ENCODE results near the gene GGNBP2. TPM values are rescaled to one million over a fixed set of nuclear protein-coding genes. Genes with fewer than 3 reads are reported as not detected.

GGNBP2 gene
- total RNA-seq, 1 experiment from 2014 or later, result 57.2 TPM

GRCh38 chr17:36546418-36547093 is 1.8 kb downstream of the GGNBP2 start:
- Histone ChIP-seq H3K4me1 (ENCODE audit: control insufficient read depth, insufficient read depth, low read length) (peaks cover 10% of the 10 kb centered on the region), H3K27me3 (ENCODE audit: control insufficient read depth, insufficient read depth, low read length) (no peaks in the 10 kb centered on the region), H3K36me3 (ENCODE audit: control insufficient read depth, insufficient read depth, low read length) (peaks cover 9% of the 10 kb centered on the region), H3K27ac (ENCODE audit: low read length) (peak overlapping the region; percentile 89), H3K9me3 (ENCODE audit: control insufficient read depth, insufficient read depth, low read depth, low read length) (no peaks in the 10 kb centered on the region), H3K4me3 (ENCODE audit: low read depth in 2 of 2, low read length in 2 of 2) (peak overlapping the region; percentile 77 to 90)
- no TSS peak for BruUV-seq (replicated peaks)
- TF ChIP-seq TCF7L2 (IDR thresholded peaks at IDR 0.05; ENCODE audit: low read depth, low read length) (no peak), SIN3A (IDR thresholded peaks at IDR 0.05; ENCODE audit: borderline replicate concordance, insufficient read depth, low read depth, low read length) (no peak), POLR2AphosphoS5 (IDR thresholded peaks at IDR 0.05; ENCODE audit: low read depth, low read length) (no peak)
- TF ChIP-seq, protein P1, sequence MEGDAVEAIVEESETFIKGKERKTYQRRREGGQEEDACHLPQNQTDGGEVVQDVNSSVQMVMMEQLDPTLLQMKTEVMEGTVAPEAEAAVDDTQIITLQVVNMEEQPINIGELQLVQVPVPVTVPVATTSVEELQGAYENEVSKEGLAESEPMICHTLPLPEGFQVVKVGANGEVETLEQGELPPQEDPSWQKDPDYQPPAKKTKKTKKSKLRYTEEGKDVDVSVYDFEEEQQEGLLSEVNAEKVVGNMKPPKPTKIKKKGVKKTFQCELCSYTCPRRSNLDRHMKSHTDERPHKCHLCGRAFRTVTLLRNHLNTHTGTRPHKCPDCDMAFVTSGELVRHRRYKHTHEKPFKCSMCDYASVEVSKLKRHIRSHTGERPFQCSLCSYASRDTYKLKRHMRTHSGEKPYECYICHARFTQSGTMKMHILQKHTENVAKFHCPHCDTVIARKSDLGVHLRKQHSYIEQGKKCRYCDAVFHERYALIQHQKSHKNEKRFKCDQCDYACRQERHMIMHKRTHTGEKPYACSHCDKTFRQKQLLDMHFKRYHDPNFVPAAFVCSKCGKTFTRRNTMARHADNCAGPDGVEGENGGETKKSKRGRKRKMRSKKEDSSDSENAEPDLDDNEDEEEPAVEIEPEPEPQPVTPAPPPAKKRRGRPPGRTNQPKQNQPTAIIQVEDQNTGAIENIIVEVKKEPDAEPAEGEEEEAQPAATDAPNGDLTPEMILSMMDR (IDR thresholded peaks at IDR 0.05), result no peak
- TF ChIP-seq, protein P2, sequence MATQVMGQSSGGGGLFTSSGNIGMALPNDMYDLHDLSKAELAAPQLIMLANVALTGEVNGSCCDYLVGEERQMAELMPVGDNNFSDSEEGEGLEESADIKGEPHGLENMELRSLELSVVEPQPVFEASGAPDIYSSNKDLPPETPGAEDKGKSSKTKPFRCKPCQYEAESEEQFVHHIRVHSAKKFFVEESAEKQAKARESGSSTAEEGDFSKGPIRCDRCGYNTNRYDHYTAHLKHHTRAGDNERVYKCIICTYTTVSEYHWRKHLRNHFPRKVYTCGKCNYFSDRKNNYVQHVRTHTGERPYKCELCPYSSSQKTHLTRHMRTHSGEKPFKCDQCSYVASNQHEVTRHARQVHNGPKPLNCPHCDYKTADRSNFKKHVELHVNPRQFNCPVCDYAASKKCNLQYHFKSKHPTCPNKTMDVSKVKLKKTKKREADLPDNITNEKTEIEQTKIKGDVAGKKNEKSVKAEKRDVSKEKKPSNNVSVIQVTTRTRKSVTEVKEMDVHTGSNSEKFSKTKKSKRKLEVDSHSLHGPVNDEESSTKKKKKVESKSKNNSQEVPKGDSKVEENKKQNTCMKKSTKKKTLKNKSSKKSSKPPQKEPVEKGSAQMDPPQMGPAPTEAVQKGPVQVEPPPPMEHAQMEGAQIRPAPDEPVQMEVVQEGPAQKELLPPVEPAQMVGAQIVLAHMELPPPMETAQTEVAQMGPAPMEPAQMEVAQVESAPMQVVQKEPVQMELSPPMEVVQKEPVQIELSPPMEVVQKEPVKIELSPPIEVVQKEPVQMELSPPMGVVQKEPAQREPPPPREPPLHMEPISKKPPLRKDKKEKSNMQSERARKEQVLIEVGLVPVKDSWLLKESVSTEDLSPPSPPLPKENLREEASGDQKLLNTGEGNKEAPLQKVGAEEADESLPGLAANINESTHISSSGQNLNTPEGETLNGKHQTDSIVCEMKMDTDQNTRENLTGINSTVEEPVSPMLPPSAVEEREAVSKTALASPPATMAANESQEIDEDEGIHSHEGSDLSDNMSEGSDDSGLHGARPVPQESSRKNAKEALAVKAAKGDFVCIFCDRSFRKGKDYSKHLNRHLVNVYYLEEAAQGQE (IDR thresholded peaks at IDR 0.05; ENCODE audit: insufficient read depth in 1 of 2, low read depth in 2 of 2, low read length in 1 of 2), result no peak
- in situ Hi-C loops (cut with HindIII; ENCODE audit: low pct_unique_long_range_greater_than_20kb, low sequenced_read_pairs) (no loop called here), intact Hi-C loops (cut with micrococcal nuclease; ENCODE audit: unreplicated experiment) (no loop called here)
- DNase-seq (ENCODE audit: low read depth, low spot score) (no peak), ATAC-seq (no peak)
- ChIA-PET CTCF (no interaction called here), POLR2A (no interaction called here)

GRCh38 chr17:36547776-36548175 is 3.1 kb downstream of the GGNBP2 start:
- BruUV-seq (replicated peaks), result no TSS peak
- in situ Hi-C loops (cut with HindIII; ENCODE audit: low pct_unique_long_range_greater_than_20kb, low sequenced_read_pairs) (no loop called here), intact Hi-C loops (cut with micrococcal nuclease; ENCODE audit: unreplicated experiment) (no loop called here)
- peaks cover 10% of the 10 kb centered on the region for H3K4me1 ChIP-seq (ENCODE audit: control insufficient read depth, insufficient read depth, low read length)
- H3K4me3 ChIP-seq (ENCODE audit: low read depth in 2 of 2, low read length in 2 of 2), result peak overlapping the region in 1 of 2 experiments; percentile 90; a peak in 1 of 4 replicates
- POLR2A ChIA-PET, result no interaction called here
- H3K36me3 ChIP-seq (ENCODE audit: control insufficient read depth, insufficient read depth, low read length), result peaks cover 9% of the 10 kb centered on the region
- TF ChIP-seq POLR2AphosphoS5 (IDR thresholded peaks at IDR 0.05; ENCODE audit: low read depth, low read length) (no peak), SIN3A (IDR thresholded peaks at IDR 0.05; ENCODE audit: borderline replicate concordance, insufficient read depth, low read depth, low read length) (no peak), TCF7L2 (IDR thresholded peaks at IDR 0.05; ENCODE audit: low read depth, low read length) (no peak)
- TF ChIP-seq, protein P1 (IDR thresholded peaks at IDR 0.05), result no peak
- TF ChIP-seq, protein P2 (IDR thresholded peaks at IDR 0.05; ENCODE audit: insufficient read depth in 1 of 2, low read depth in 2 of 2, low read length in 1 of 2), result no peak
- H3K9me3 ChIP-seq (ENCODE audit: control insufficient read depth, insufficient read depth, low read depth, low read length), result no peaks in the 10 kb centered on the region
- no peaks in the 10 kb centered on the region for H3K27me3 ChIP-seq (ENCODE audit: control insufficient read depth, insufficient read depth, low read length)
- peak overlapping the region; percentile 89; the same call in 1 of the 2 replicates for H3K27ac ChIP-seq (ENCODE audit: low read length)
- DNase-seq (ENCODE audit: low read depth, low spot score) (no peak), ATAC-seq (no peak)
- CTCF ChIA-PET, result no interaction called here

All from Panc1 (cell line).